Right lobe of liver (tissue), 6 donors: ENCODE data around the gene WT1. TPM values are rescaled to one million over a fixed set of nuclear protein-coding genes. Genes with fewer than 3 reads are reported as not detected.

Experiments used
- ATAC-seq, 4 donors: fragments of 200-7000 bp; cut with Tn5 transposase; one replicate each; pipeline ENCODE4 v1.9.1; 2020; ENCODE audit warnings: mild to moderate bottlenecking in 4 of 4, moderate library complexity in 4 of 4
- DNase-seq, 3 donors: peaks; one replicate each; pipeline ENCODE4 v3.0.0-alpha.2; 2020
- H3K27ac ChIP-seq, 3 donors: fragments of 200-600 bp; one replicate each; pipeline ENCODE4 v1.8.0; 2022
- H3K27me3 ChIP-seq, 2 donors: fragments of 200-600 bp; one replicate each; pipeline ENCODE4 v1.8.0; 2022
- H3K36me3 ChIP-seq, 4 donors: fragments of 200-600 bp; sonication (generic) in 1 of 4; one replicate each; pipeline versions ENCODE4 v1.5.1 to v1.8.0; 2017 to 2022; ENCODE audit warnings: control low read depth in 1 of 4
- H3K4me1 ChIP-seq, 4 donors: fragments of 200-600 bp; sonication (generic) in 1 of 4; one replicate each; pipeline versions ENCODE4 v1.5.1 to v1.8.0; 2017 to 2022; ENCODE audit warnings: control low read depth in 1 of 4
- H3K4me3 ChIP-seq, 3 donors: fragments of 200-600 bp; one replicate each; pipeline ENCODE4 v1.8.0; 2022
- H3K9me3 ChIP-seq, 4 donors: fragments of 200-600 bp; sonication (generic) in 1 of 4; one replicate each; pipeline versions ENCODE4 v1.5.1 to v1.8.0; 2017 to 2022; ENCODE audit warnings: control low read depth in 1 of 4
- POLR2A ChIP-seq: fragments of 450-650 bp; IDR thresholded peaks from one replicate; pipeline ENCODE4 v1.6.1; 2017; ENCODE audit warnings: antibody characterized with exemption, mild to moderate bottlenecking
- WGBS: methylation state at CpG from one replicate; pipeline ENCODE4 v1.1.6; 2018; ENCODE audit warnings: low coverage, low lambda C conversion rate; ENCODE audit not compliant: insufficient coverage; ENCODE audit errors: missing lambda C conversion rate; 5-methylcytosine and 5-hydroxymethylcytosine counted together
- intact Hi-C, 2 donors: fragments of 100-400 bp; cut with DNase I; formaldehyde crosslinking; loops; one replicate each; pipeline versions ENCODE4 v1.11.2 to v1.14.1; 2022
- total RNA-seq, 6 experiments: library from RNA; depleted of rRNA in 2 of 6; stranded (reverse); fragments of >200 nt in 2 of 6; fragmentation: NEBNext Ultra II Directional in 3 of 6; extraction: Animal tissue kit (Norgen Biotek cat#: 25700) in 3 of 6; gene quantifications; one replicate each; pipeline versions ENCODE4 v1.1.0 to v1.2.4, GENCODE V29; 2016 to 2023
- TF ChIP-seq, protein P1 (sequence below), 4 donors: fragments of 200-600 bp in 3 of 4; fragments of 450-650 bp in 1 of 4; IDR thresholded peaks; one replicate each; pipeline versions ENCODE4 v1.5.1 to v1.8.0; 2016 to 2022; ENCODE audit warnings: antibody characterized with exemption in 4 of 4, mild to moderate bottlenecking in 2 of 4
- donor health status: DM: no; HTN: yes; CAD: no.
- donor health status: DM: no; HTN: no; CAD: no.
- donor health status: DM: no; HTN: no; CAD: no.
- donor health status: DM: no; HTN: yes; CAD: no.
- donor health status: DM: no; HTN: yes; CAD: no.

Gene WT1
- total RNA-seq, 6 experiments from 2014 or later = 0.07 to 0.99 (median 0.51) TPM; not detected in 3

DNA sequence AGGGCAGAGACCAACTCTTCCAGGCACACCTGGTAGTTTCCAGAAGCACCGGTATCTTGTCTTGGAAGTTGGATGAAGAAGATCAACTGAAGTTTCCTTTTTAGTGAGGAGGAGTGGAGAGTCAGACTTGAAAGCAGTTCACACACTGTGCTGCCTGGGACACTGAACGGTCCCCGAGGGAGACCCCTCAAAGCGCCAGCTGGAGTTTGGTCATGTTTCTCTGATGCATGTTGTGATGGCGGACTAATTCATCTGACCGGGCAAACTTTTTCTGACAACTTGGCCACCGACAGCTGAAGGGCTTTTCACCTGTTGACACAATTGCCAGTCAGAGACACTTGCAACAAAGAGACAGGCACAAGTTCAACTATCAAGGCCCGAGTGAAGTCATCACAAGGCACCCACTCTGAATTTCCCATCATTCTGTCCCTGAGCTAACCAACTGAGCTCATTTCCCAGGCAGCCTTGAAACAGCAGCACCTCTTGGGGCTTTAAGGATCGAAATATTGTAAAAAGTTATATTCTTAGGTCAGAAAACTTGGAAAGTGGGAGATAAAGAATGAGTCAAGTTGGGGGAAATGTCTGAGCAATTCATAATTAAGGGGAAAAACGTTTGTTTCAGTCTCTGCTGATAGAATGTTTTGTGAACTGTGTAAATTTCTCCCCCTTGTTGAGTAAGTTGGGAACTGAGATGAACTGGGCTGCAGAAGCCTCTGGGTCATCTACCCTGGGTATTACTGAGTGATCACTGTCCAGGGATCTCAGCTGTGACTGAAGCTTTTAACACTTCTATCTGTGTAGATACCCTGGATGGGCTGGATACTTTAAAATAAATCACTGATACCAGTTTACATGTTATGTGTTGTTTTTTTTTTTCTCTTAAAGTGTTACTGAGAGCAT lies 46.2 kb downstream of the WT1 start:
- no peak for ATAC-seq
- no peak for TF ChIP-seq POLR2A
- TF ChIP-seq, protein P1, sequence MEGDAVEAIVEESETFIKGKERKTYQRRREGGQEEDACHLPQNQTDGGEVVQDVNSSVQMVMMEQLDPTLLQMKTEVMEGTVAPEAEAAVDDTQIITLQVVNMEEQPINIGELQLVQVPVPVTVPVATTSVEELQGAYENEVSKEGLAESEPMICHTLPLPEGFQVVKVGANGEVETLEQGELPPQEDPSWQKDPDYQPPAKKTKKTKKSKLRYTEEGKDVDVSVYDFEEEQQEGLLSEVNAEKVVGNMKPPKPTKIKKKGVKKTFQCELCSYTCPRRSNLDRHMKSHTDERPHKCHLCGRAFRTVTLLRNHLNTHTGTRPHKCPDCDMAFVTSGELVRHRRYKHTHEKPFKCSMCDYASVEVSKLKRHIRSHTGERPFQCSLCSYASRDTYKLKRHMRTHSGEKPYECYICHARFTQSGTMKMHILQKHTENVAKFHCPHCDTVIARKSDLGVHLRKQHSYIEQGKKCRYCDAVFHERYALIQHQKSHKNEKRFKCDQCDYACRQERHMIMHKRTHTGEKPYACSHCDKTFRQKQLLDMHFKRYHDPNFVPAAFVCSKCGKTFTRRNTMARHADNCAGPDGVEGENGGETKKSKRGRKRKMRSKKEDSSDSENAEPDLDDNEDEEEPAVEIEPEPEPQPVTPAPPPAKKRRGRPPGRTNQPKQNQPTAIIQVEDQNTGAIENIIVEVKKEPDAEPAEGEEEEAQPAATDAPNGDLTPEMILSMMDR (IDR thresholded peaks at IDR 0.05) = no peak

DNA sequence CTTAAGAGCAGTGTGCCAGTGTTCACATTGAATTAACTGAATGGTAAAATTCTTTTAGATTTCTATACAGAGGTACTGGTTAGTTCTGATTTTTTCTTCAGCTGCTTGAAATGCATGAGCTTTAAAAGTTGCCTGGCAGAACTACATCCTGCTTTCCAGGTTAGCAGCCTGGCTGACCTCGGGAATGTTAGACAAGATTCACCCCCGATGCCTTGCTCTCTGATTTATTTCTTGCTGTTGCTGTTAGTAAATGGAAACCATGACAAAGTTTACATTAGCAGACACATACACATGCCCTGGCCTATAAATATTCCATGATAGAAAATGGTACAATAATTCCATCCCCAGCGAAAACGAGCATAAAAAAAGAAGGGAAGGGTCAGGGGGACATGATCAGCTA lies 47.0 kb downstream of the WT1 start:
- DNase-seq (no peak), ATAC-seq (no peak)
- H3K27ac ChIP-seq = no peak overlapping the region
- no peaks in the 10 kb centered on the region for H3K36me3 ChIP-seq
- no peak overlapping the region for H3K4me3 ChIP-seq
- no peaks in the 10 kb centered on the region for H3K9me3 ChIP-seq
- intact Hi-C loops = no loop called here
- H3K27me3 ChIP-seq = no peaks in the 10 kb centered on the region
- WGBS = 64% methylated on average over 4 of the region's 4 CpGs
- TF ChIP-seq POLR2A = no peak
- TF ChIP-seq, protein P1 (IDR thresholded peaks at IDR 0.05) = no peak
- H3K4me1 ChIP-seq = no peaks in the 10 kb centered on the region

More for the DNA sequence above, 46.2 kb downstream of the WT1 start:
- no peaks in the 10 kb centered on the region for H3K36me3 ChIP-seq
- H3K9me3 ChIP-seq = no peaks in the 10 kb centered on the region
- no peak overlapping the region for H3K27ac ChIP-seq
- no peaks in the 10 kb centered on the region for H3K4me1 ChIP-seq
- intact Hi-C loops = no loop called here
- no peak overlapping the region for H3K4me3 ChIP-seq
- no peak for DNase-seq
- WGBS = 50% methylated on average over 6 of the region's 10 CpGs
- H3K27me3 ChIP-seq = no peaks in the 10 kb centered on the region

DNA sequence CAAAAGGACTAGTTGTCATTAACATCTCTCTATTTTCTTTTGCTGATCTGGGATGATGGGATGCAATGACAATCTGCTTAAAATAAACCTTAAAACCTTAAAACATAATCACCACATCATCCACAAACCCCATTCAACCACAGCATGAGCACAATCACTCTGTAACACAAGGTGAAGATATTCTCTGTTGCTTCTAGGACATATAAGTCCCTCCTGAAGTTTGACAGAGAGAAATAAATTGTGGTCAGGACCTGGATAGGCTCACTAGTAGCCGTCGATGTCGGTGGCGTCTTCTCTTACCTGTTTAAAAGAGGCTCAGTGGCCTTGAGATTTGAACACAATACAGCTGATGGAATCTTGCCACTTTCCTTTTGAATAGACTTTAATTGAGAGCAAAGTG lies 47.9 kb downstream of the WT1 start:
- Histone ChIP-seq H3K4me1 (no peaks in the 10 kb centered on the region), H3K4me3 (no peak overlapping the region), H3K27me3 (no peaks in the 10 kb centered on the region), H3K27ac (no peak overlapping the region), H3K36me3 (no peaks in the 10 kb centered on the region), H3K9me3 (no peaks in the 10 kb centered on the region)
- WGBS = 60% methylated on average over 4 of the region's 4 CpGs
- ATAC-seq = no peak
- DNase-seq = no peak
- intact Hi-C loops = no loop called here
- TF ChIP-seq, protein P1 (IDR thresholded peaks at IDR 0.05) = no peak
- TF ChIP-seq POLR2A = no peak

DNA sequence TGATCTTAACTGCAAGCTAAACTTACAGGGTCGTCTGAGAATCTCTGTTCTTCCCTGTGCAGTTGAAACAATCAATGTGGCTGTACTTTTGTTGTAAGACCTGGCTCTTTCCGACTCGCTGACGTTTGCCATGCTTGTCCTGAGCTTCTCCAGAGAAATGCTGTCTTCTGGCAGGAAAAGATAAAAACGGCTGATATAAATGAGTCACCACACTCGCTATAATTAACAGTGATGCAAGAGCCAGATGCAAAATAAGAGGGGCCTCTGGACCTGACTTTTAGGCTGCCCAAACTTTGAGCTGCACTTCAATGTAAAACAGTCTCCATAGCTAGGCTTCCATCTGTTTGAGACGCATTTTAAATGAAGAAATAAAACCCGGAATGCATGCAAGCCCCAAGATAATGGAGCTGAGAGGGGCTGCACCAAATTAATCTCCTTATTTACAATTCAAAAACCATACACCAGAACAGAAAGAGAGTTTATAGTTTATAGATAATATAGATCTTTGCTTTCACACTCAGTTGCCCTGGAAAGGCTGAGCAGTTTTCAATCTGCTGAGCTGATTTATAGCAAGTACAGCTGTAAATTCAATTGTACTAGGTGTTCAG lies 48.5 kb downstream of the WT1 start:
- Histone ChIP-seq H3K27ac (no peak overlapping the region), H3K9me3 (no peaks in the 10 kb centered on the region), H3K4me3 (no peak overlapping the region), H3K36me3 (no peaks in the 10 kb centered on the region), H3K4me1 (no peaks in the 10 kb centered on the region), H3K27me3 (no peaks in the 10 kb centered on the region)
- no peak for TF ChIP-seq POLR2A
- TF ChIP-seq, protein P1 (IDR thresholded peaks at IDR 0.05) = no peak
- ATAC-seq (peak in 2 of 4 donors; percentile 16 to 45), DNase-seq (no peak)
- intact Hi-C loops = no loop called here
- 6% methylated on average over 8 of the region's 8 CpGs for WGBS
